Lung (tissue), 12 donors: Measurements from ENCODE around the gene AZU1. TPM values are rescaled to one million over a fixed set of nuclear protein-coding genes. Genes with fewer than 3 reads are reported as not detected.

ENCODE experiments used
- ATAC-seq: fragments of 200-7000 bp; cut with Tn5 transposase; one replicate; pipeline ENCODE4 v1.9.1; 2020; ENCODE audit warnings: moderate number of reproducible peaks; ENCODE audit not compliant: insufficient read depth, low FRiP score
- DNase-seq, 3 donors: peaks; one replicate each; pipeline ENCODE4 v3.0.0-alpha.2; 2013 to 2017
- H3K27ac ChIP-seq, 2 donors: one replicate each; pipeline ENCODE4 v1.5.1; 2013; ENCODE audit warnings: mild to moderate bottlenecking in 2 of 2, moderate library complexity in 2 of 2, control low read depth in 1 of 2, inconsistent platforms in 1 of 2, low read depth in 1 of 2, low read length in 1 of 2
- H3K27me3 ChIP-seq, 3 donors: one replicate each; pipeline ENCODE4 v1.5.1; 2013; ENCODE audit warnings: low read length in 2 of 3; ENCODE audit not compliant: control insufficient read depth in 3 of 3, insufficient read depth in 3 of 3
- H3K36me3 ChIP-seq, 4 donors: one replicate each; pipeline ENCODE4 v1.5.1; 2013; ENCODE audit warnings: low read length in 4 of 4, mild to moderate bottlenecking in 1 of 4, moderate library complexity in 1 of 4; ENCODE audit not compliant: control insufficient read depth in 4 of 4, insufficient read depth in 4 of 4
- H3K4me1 ChIP-seq, 5 donors: one replicate each; pipeline ENCODE4 v1.5.1; 2013; ENCODE audit warnings: low read length in 5 of 5, mild to moderate bottlenecking in 2 of 5, moderate library complexity in 1 of 5; ENCODE audit not compliant: control insufficient read depth in 5 of 5, insufficient read depth in 5 of 5
- H3K4me3 ChIP-seq: one replicate; pipeline ENCODE4 v1.5.1; 2013; ENCODE audit warnings: mild to moderate bottlenecking, control low read depth, moderate library complexity
- H3K9ac ChIP-seq, 2 donors: one replicate each; pipeline ENCODE4 v1.5.1; 2013; ENCODE audit warnings: low read length in 2 of 2, control low read depth in 1 of 2; ENCODE audit not compliant: insufficient read depth in 1 of 2
- H3K9me3 ChIP-seq, 4 donors: one replicate each; pipeline ENCODE4 v1.5.1; 2013; ENCODE audit warnings: low read length in 3 of 4, mild to moderate bottlenecking in 1 of 4, moderate library complexity in 1 of 4; ENCODE audit not compliant: control insufficient read depth in 4 of 4, insufficient read depth in 3 of 4
- CTCF ChIP-seq: IDR thresholded peaks from 2 replicates; pipeline ENCODE4 v1.5.1; 2012; ENCODE audit warnings: mild to moderate bottlenecking; ENCODE audit errors: control extremely low read depth, extremely low read depth
- WGBS, 2 donors: extraction: QIAGEN DNeasy Blood & Tissue Kit; methylation state at CpG; one replicate each; pipeline ENCODE4 v1.1.7; 2013; 5-methylcytosine and 5-hydroxymethylcytosine counted together
- polyA plus RNA-seq, 2 donors: library from polyadenylated mRNA; stranded (reverse); fragments of 200-250 nt; gene quantifications; one replicate each; pipeline ENCODE4 v1.2.1, GENCODE V29; 2013
- total RNA-seq, 2 donors: library from RNA; depleted of rRNA in 1 of 2; stranded (reverse); fragments of >200 nt in 1 of 2; gene quantifications; one replicate each; pipeline ENCODE4 v1.2.1, GENCODE V29; 2014 to 2021
- donor health status: control.
- donor health status: control.
- donor health status: Bipolar disorder and iron deficiency.
- donor health status: healthy.
- donor health status: DM: yes; HTN: yes; CAD: no.

AZU1 gene
- total and polyA plus RNA-seq, 4 donors = 2.0 to 9.8 (median 4.4) TPM

DNA sequence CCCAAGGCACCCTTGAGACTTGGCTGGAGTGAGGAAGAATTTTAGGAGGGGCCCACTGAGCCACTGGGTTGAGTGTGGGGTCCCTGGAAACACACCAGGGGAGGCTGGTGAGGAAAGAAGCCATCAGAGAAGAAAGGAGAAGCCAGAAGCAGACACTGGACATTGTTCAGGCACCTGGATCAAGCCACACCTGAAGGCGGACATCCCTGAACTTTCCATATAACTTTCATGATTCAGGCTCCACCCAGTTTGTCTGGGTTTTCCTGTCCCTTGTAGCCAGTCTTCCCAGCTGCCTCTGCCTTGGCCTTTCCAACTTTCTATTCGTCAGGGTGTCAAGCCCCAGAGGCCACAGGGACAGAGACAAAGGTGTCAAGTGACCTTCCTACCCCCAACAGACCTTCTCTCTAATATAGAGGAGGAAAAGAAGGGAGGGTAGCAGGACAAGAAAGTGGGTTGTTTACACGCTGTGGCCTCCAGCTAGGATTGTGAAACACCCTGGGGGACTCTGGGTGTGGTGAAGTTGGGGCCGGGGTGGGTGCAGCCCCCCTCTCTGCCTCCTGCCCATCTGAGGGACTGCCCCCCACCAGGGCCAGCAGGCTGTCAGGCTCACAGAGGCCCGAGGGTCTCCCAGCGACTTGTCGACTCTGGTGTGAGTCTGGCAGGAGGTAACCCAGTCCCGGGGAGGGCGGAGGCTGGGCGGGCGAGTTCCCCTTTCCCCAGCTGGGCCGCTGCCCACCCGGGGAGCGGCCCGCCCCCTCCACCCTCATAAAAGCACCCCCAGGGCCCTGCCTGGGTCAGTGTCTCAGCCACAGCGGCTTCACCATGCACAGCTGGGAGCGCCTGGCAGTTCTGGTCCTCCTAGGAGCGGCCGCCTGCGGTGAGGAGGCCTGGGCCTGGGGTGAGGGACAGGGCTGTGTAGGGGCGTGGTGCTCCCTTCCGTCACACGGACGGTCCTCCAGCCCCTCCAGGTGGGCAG lies 31.5 kb downstream of the AZU1 start, which contains the start of gene CFD:
Gene CFD (plus strand): TSS at position 797 of the 976 bp plus-strand sequence. CDS start 26 bp downstream, at position 823.
- Histone ChIP-seq H3K4me3 (no peak within 1 kb of the TSS), H3K27ac (peak within 1 kb of the TSS; percentile 22 to 55), H3K9ac (no peak within 1 kb of the TSS), H3K9me3 (no peaks in the 10 kb centered on the region), H3K4me1 (peaks cover 0 to 13% (median 9%) of the 10 kb centered on the region in 5 donors), H3K36me3 (no peaks in the 10 kb centered on the region), H3K27me3 (peaks cover 0 to 12% (median 0%) of the 10 kb centered on the region in 3 donors)
- WGBS, 2 donors = 19 to 39% methylated on average over 21 to 24 of the region's 24 CpGs
- ATAC-seq = no peak
- TF ChIP-seq CTCF = no peak
- peak in 2 of 3 donors; percentile 40 to 67 for DNase-seq

DNA sequence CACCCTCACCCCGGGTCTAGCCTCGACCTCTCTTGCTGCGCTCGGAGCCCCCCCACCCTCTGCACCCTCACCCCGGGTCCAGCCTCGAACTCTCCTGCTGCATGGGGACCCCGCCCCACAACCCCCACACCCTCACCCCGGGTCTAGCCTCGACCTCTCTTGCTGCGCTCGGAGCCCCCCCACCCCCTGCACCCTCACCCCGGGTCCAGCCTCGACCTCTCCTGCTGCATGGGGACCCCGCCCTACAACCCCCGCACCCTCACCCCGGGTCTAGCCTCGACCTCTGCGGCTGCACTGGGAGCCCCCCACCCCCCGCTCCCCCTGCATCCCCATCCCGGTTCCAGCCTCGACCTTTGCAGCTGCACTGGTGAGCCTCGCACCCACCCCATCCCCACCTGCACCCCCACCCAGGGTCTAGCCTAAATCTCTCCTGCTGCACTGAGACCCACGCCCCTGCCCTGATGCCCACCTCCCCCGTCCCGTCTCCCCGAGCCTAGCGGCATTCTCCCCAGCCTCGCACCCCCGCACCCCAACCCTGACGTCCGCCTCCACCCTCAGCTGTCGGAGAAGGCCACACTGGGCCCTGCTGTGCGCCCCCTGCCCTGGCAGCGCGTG lies 33.6 kb downstream of the AZU1 start:
- WGBS, 2 donors = 57 to 62% methylated on average over 25 to 35 of the region's 35 CpGs
- Histone ChIP-seq H3K27ac (no peak overlapping the region), H3K36me3 (no peaks in the 10 kb centered on the region), H3K27me3 (peaks cover 0 to 12% (median 0%) of the 10 kb centered on the region in 3 donors), H3K9me3 (no peaks in the 10 kb centered on the region), H3K4me1 (peaks cover 0 to 13% (median 9%) of the 10 kb centered on the region in 5 donors), H3K9ac (no peak overlapping the region), H3K4me3 (no peak overlapping the region)
- no peak for DNase-seq
- no peak for ATAC-seq
- no peak for TF ChIP-seq CTCF

GRCh38 chr19:861756-862580 lies 34.3 kb downstream of the AZU1 start:
- no peak overlapping the region for H3K27ac ChIP-seq

More at GRCh38 chr19:861756-862580, 34.3 kb downstream of the AZU1 start:
- ATAC-seq (peak; percentile 35), DNase-seq (peak in 1 of 3 donors; percentile 53)
- Histone ChIP-seq H3K36me3 (peaks cover 0 to 1% (median 0%) of the 10 kb centered on the region in 4 donors), H3K4me3 (no peak overlapping the region), H3K4me1 (peaks cover 0 to 13% (median 9%) of the 10 kb centered on the region in 5 donors), H3K27me3 (peaks cover 0 to 12% (median 0%) of the 10 kb centered on the region in 3 donors), H3K9ac (no peak overlapping the region), H3K9me3 (no peaks in the 10 kb centered on the region)
- WGBS, 2 donors = 16 to 19% methylated on average over 56 to 60 of the region's 60 CpGs
- no peak for TF ChIP-seq CTCF
